HG03025 (cell line): ENCODE results near the gene HOXD1.

Source experiments
- ATAC-seq: cut with Tn5 transposase; IDR thresholded peaks from one replicate; pipeline ENCODE4 v1.9.1; 2021; ENCODE audit warnings: mild to moderate bottlenecking, moderate library complexity; ENCODE audit not compliant: unreplicated experiment, low FRiP score

HOXD1 gene

DNA sequence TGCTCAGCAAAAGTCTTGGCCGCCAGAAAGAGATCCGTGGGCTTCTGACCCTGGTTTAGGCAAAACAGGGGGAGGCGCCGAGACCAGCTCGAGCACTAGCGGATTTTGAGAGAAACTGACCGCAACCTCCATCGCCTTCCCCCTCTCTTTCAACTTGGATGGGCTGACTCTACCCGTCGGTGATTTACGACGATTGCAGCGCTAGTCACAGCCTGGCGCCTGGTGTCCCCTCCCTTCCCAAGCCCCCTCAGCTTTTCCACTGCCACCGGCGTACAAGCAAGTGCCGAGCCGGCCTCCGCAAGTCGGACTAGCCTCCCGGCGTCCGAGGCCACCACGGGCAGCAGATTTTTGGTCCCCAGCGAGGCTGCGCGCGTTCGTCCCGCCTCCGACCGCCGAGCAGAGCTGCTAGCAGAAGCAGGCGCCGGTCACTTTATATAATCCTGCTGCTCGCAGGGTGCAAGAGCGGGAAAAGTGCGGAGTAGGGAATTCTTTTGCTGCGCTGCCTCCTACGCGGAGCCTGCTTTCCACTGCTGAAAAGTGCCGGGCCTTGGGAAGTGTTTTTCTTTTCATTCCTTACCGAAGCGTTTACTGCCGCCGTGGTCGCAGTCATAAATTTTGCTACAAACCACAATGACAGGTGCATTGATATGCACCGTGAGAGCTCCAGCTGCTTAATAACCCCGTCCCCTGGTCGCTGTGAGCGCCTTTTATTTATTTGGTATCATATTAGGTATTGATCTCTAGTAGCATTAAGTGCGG lies 23.7 kb upstream of the HOXD1 start:
- ATAC-seq: no peak

DNA sequence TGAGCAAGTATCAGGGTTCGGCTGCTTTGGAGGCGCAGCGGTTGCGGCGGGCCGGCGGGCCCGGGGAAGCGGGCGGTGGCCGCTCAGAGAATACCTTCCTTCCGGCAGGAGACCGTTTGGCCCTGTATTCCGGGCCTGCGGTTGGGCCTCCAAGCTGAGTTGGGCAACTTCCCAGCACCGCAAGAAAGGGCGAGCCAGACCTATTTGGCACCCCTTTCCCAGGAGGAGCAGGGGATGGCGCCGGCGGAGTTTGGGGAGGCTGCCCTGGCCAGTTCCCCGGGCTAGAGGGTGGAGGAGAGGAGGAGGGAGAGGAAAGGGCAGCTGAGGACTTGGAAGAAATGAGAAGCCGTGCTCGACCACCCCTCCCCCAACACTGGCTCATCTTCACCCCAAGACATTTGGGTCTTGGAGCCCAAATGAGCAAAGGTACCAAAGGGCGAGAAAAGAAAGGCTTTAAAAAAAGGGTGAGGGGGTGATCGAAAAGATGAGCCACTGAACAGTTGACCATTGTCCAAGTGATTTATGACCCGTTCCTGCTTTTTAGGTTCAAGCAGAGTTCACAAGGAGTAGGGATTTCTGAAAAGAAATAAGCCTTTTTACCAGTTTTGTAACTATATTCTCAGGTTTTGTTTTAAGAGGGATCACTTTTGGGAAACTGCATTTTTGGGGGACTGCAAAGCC lies 23.0 kb upstream of the HOXD1 start:
- no peak for ATAC-seq

DNA sequence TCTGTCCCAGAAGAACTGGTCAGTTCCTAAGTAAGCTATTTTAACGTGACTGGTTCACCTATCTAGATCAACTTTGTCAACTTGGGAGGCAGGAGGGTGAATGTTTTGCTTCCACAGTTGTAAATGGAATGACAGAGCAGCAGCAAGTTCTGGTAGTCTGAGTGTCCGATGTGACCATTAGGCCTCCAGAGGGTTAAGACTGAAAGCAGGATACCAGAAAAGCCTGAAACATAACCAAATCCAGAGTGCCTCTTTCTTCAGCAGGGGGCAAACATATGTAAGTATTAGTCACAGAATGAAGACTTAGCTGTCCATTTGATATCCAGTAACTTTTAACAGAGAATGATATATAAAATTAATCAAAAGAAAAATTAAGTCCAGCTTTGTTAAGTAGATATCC lies 22.2 kb upstream of the HOXD1 start:
- no peak for ATAC-seq

DNA sequence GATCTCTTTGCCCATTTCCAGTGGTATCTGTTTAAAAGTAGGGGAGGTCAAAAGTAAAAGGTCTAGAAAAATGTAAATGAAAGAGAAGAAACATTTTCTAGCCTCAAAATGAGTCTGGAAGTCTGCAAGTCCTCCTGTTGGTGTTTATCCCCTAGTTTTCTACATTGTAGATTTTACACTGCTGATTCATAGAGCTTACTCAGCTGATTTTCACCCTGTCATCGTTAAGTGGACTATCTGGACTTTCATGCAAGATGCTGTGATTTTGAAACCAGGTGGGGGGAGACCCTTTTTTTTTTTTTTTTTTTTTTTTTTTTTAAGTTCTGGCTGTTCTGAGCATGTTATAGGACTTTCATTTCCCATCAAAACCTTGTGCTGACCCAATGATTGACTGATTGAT lies 21.1 kb upstream of the HOXD1 start:
- no peak for ATAC-seq

DNA sequence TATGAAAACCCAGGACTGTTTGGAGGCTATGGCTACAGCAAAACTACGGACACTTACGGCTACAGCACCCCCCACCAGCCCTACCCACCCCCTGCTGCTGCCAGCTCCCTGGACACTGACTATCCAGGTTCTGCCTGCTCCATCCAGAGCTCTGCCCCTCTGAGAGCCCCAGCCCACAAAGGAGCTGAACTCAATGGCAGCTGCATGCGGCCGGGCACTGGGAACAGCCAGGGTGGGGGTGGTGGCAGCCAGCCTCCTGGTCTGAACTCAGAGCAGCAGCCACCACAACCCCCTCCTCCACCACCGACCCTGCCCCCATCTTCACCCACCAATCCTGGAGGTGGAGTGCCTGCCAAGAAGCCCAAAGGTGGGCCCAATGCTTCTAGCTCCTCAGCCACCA lies 19.3 kb upstream of the HOXD1 start:
- ATAC-seq: no peak

DNA sequence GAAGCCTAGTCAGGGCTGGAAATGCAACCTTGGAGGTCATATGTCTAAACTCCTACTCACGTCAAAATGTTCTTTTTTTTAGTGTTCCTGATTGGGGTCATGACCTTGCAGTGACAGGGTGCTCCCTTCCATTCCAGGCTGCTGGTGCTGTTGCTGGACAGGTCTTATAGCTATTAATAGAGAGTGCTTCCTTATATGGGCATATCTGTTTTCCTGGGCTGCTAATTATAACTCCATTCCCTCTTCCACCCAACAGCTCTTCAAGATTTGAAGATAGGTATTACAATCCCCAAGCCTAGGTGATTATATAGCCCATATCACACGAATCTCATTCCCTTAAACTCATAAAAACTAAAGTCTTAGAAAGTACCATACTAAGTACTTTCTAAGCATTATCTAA lies 18.8 kb upstream of the HOXD1 start:
- no peak for ATAC-seq

DNA sequence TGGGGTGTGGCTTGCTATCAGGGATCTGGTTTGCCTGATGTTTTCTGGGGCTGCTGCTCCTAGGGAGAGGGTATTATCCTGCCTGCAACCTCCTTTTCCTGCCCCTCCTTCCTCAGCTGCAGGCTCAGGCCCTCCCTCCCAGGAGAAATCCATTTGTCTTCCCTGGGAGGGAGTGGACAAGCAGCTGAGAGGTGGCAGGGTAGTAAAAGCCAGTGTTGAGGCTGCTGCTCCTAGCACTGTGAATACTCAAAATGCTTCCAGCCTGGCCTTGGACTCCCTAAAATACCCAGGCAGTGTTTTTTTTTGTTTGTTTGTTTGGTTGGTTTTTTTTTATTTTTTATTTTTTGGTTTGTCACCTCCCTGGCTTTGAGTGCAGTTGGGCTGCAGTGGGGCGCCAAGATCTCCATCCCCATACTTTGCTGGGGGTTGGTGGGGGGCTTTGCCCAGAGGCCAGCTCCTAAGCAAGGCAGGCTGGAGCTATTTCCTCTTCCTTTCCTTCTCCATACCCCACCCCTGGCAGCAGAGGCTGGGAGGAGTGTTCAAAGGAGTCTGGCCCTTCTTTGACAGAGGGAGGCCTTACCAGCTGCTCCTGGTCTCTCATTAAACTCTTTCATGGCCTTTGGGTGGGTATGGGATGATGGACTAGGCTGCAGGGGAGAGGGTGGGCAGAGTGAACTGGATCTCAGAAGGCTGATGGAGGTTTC lies 17.7 kb upstream of the HOXD1 start:
- no peak for ATAC-seq

DNA sequence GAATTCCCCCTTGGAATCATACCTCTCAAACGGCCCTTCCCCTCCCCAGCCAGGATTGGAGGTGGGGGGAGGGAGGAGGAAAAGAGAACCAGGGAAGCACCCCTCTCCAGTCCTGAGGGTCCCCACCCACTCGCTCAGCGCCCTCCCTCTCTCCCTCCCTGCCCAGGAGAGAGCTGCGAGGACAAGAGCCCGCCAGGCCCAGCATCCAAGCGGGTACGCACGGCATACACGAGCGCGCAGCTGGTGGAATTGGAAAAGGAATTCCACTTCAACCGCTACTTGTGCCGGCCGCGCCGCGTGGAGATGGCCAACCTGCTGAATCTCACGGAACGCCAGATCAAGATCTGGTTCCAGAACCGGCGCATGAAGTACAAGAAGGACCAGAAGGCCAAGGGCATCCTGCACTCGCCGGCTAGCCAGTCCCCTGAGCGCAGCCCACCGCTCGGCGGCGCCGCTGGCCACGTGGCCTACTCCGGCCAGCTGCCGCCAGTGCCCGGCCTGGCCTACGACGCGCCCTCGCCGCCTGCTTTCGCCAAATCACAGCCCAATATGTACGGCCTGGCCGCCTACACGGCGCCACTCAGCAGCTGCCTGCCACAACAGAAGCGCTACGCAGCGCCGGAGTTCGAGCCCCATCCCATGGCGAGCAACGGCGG lies 17.0 kb upstream of the HOXD1 start:
- no peak for ATAC-seq

DNA sequence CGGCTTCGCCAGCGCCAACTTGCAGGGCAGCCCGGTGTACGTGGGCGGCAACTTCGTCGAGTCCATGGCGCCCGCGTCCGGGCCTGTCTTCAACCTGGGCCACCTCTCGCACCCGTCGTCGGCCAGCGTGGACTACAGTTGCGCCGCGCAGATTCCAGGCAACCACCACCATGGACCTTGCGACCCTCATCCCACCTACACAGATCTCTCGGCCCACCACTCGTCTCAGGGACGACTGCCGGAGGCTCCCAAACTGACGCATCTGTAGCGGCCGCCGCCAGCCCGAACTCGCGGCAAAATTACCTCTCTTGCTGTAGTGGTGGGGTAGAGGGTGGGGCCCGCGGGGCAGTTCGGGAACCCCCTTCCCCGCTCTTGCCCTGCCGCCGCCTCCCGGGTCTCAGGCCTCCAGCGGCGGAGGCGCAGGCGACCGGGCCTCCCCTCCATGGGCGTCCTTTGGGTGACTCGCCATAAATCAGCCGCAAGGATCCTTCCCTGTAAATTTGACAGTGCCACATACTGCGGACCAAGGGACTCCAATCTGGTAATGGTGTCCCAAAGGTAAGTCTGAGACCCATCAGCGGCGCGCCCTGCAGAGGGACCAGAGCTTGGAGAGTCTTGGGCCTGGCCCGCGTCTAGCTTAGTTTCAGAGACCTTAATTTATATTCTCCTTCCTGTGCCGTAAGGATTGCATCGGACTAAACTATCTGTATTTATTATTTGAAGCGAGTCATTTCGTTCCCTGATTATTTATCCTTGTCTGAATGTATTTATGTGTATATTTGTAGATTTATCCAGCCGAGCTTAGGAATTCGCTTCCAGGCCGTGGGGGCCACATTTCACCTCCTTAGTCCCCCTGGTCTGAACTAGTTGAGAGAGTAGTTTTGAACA lies 16.2 kb upstream of the HOXD1 start:
- no peak for ATAC-seq

DNA sequence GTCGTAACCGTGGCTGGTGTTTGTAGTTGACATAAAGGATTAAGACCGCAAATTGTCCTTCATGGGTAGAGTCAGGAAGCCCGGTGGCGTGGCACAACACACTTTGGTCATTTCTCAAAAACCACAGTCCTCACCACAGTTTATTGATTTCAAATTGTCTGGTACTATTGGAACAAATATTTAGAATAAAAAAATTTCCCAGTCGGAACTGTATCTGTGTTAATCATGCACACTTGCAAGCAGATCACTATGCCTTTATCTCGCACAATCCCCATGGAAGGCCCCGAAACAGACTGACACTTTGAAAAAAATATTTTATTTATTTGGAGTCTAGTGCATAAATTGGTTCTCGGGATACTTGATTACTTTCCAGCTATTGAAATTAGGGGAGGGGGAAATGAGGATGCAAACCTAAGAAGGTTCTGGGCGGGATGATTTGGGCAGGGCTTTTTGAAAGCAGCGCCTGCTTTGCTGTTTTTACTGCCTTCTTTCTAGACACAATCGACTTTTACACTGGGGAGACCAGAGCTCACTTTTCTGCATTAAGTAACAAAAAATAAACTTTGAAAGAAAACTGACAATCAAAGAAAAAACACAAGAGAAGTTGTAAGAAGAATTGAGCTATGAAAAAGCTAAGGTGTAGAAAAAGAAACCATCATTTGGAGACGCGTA lies 15.4 kb upstream of the HOXD1 start:
- no peak for ATAC-seq

DNA sequence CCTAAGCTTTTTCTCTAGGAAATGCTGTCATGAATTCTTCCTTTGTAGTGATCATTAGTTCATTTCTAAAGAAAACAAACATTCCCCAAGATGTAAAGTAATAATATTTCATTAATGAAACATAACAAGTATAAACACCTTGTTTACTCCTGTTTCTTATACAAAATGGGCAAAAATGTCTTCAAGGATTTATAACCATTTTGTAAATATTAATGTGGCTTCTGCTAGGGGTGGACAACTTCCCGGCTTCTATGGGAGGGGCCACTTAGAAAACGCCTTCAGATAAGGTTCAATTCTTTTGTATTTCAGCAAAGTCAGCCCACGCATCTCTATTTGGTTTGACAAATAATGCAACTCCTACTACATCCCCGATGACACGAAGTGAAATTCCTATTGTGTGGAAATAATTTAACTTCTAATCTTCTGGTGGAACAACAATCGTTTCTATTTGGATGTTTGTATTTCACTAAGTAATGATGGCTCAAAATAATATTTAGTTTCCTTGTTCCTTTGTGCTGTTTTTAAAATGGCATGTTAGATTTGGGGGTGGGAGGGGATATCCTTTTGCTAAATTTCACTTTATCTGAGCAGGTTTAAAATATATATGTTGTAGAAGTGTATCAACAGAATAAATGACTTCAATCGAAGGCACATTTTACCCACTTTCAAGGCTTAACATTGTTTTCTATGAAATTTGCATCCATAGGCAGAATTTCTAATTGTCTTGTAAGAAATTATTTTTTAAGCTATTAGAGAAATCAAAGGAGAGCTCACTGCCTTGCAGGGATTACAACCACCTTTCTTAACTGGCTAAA lies 14.7 kb upstream of the HOXD1 start:
- no peak for ATAC-seq

DNA sequence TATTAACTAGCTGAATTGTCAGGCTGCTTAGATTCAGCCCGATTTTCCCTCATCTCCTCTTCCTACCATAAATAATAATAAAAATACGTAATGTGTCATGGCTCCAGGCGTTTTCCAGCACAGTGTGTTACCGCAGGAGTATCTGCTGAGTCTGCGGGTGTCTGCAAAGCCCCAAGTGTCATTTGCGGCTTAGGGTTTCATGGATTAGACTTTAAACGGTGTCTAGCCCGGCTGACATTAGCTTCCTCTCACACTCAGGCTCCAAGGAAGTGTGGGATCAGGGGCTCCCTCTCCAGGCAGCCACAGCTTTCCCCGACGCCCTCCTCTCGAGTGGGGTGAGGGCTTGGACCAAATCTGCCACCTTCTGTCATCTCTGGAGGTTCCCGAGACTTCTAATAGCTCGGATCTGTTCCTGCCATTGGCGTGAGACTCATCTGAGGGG lies 14.1 kb upstream of the HOXD1 start:
- no peak for ATAC-seq

DNA sequence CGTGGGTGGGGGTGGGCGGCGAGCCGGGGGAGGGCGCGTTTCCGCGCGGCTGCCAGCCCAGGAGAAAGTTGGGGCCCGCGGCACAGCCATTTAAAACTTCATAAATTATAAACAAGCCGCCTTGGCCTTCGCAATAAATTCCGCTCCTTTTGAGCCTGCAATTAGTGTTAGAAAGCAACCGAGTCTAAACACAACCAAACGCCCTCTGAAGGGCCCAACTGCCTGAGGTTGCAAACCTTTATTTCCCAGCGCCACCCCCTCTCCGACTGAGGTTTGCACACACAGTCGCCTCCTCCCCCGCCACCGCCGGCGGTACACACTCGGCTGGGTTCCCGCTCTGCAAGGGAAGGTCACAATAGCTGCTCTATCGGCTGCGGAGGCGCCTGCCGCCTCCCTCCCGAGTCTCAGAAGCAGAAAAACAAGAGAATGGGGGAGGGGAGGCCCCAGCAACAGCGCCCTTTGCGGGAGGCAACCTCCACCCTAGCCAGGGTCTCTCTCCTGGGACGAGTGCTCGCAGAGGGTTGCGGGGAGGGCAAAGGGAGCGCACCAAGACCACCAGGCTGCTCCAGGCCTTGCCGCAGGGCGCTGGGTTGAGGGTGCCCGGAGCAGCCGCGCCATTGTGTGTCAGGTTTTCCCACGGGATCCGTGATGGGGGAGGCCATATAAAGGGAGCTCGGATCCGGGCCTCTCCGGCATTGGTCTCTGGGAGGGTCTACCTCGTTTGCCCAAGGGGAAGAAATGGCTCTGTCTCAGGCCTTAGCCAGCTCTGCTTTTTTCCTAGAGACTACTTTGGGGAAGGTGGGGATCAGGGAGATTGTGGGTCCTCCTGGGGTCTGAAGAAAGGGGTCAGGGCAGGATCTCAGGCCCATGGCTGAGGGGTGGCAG lies 13.4 kb upstream of the HOXD1 start:
- ATAC-seq: no peak

DNA sequence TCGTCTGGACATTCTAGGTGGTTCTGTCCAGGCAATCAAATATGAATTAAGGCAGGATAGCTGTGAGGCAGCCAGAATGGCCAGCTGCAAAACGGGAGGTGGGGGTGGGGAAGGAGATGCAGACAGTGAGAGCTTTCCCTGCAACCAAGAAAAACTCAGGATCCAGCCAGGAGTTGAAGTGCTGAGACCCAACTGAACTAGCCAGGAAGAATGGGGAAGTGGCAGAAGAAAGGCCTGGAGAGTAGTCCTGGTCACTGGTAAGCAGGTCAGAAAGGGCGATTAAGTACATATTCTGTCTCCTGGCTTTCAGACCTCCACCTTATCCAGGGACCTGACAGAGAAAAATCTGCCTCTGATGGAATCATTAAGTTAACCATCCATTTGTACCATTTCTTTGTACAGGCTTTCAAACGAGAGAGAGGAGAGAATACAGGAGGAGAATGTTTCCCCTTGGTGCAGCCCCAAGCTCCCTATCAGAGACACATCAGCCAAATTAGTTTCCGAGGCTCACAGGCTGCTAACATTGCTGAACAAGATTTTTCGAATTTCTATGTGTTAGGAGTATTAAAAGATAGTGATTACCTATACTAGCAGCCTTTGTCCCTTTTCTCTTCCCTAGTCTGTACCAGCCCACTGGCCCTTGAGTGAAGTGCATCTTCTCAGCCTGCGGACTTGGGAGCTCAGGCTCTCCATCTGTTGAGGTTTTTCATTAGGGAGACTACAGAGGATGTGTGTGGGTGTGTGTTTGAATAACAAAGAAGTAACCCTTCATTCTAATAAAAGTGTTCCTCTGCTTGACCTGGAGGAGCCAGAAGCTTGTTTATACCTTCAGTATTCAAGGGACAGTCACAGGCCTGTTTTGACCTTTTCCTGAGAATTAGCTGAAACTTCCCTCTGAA lies 12.5 kb upstream of the HOXD1 start:
- no peak for ATAC-seq

DNA sequence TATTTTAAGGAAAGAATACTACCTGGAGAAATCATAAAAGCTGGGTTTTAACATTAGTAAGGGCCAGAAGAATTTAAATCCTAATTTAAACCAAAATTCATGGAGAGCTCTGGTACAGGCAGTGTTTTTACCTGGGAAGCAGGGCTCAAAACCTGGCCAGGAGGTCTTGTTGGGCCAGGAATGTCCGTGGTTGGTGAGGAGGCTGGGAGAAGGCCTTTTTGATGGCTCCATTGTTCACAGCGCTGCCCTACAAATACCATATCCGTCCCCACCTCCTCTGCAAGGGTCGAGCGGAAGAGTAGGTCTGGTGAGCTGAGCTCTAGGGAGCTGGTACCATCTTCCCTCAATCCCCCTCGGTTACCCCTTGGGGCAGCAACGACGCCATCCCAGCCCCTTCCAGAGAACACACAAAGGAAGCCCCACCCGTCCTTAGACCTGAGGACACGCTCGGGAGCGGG lies 10.9 kb upstream of the HOXD1 start:
- ATAC-seq: no peak

DNA sequence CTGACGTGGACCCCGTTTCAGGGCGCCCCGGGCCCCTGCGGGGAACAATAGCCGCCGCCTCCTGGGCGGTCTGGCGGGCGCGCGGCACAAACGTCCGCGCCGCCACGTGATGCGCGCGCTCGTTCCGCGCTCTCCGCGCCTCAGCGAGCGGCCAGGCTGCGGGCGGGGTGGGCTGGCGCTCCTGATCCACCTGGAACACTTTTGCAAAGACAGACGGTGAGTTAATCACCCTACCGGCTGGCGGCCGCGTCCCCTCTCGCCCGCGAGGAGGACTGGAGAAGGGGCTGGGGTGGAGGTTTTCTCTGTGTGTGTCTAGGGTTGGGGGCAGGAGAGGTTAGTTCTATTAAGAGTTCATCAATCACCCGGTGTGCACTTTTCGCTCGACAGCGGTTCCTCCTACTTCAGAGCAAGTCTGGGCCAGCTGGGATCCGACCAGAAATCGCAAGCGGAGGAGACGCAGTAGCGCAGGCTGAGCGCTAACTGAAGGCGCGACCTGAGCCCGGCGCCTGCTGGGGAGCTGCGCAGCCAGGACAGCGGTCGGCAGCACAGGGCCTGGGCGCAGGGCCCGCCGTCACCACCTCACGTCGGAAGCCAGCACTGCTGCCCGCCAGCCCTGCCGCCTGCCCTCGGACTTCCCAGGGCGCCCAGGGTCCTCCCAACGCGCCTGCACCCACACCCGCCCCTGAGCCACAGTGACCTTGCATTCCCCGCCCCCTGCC lies 10.3 kb upstream of the HOXD1 start:
- no peak for ATAC-seq
